Measurements from ENCODE around the gene GPR3. TPM values are rescaled to one million over a fixed set of nuclear protein-coding genes. Genes with fewer than 3 reads are reported as not detected.

GPR3 gene
- total and polyA plus RNA-seq, 2 of the 8 experiments (the other 6 are each of a cell fraction or from before 2014, with no cell fraction given): 9.9 to 26.5 TPM

DNA sequence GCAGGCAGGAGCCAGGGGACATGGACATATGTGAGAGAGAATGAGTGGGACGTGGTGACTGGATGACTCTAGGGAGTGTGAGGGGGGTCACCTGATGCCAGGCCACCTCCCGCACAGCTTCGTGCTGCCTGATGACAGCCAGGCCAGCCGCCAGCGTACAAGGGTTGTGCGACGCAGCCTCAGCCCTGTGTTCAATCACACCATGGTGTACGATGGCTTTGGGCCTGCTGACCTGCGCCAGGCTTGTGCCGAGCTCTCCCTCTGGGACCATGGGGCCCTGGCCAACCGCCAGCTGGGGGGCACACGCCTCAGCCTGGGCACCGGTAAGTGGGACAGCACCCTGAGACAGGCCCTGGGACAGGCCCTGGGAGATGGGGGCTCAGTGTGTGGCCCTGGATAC lies 39.3 kb upstream of the GPR3 start (continued):
- TF ChIP-seq, protein P1, sequence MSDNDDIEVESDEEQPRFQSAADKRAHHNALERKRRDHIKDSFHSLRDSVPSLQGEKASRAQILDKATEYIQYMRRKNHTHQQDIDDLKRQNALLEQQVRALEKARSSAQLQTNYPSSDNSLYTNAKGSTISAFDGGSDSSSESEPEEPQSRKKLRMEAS (IDR thresholded peaks at IDR 0.05): no peak
- TF ChIP-seq SRF (IDR thresholded peaks at IDR 0.05; ENCODE audit: low read depth, low read length) (no peak), TEAD4 (IDR thresholded peaks at IDR 0.05; ENCODE audit: low read depth, low read length) (no peak), BRCA1 (IDR thresholded peaks at IDR 0.05; ENCODE audit: low read depth, low read length) (no peak), MAFK (IDR thresholded peaks at IDR 0.05; ENCODE audit: low read depth, low read length) (no peak)
- TF ChIP-seq, protein P2, sequence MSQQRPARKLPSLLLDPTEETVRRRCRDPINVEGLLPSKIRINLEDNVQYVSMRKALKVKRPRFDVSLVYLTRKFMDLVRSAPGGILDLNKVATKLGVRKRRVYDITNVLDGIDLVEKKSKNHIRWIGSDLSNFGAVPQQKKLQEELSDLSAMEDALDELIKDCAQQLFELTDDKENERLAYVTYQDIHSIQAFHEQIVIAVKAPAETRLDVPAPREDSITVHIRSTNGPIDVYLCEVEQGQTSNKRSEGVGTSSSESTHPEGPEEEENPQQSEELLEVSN (IDR thresholded peaks at IDR 0.05): no peak

All from H1 (cell line).